PC-3 (cell line): Measurements from ENCODE around the gene NR3C1.

Experiments
- EZH2 ChIP-seq: fragments of 300-600 bp; sonication (generic); IDR thresholded peaks from one replicate; pipeline ENCODE4 v1.6.1; 2017; ENCODE audit warnings: antibody characterized with exemption, mild to moderate bottlenecking, low read length; ENCODE audit not compliant: unreplicated experiment
- TF ChIP-seq, protein P1 (sequence below): fragments of 300-600 bp; sonication (generic); conservative IDR thresholded peaks from 2 replicates; pipeline ENCODE4 v1.5.1; 2017; ENCODE audit warnings: antibody characterized with exemption, low read depth, mild to moderate bottlenecking, low read length

DNA sequence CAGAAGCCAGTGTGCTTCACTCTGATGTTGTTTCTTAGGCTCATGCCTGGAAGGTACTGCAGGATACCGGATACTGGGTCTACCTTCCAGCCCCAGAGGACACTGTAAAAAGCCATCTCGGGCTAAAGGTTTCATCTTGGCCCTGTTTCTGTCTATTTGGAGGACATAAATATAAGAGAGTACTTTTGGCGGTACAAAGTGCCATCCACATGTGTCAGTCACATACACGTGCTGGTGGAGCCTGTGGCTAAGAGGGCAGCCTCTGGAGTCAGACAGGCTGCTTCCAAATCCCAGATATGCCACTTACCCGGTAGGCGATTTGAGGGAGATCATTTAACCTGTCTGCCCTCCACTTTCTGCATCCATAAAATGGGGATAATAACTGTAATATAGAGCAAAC, 160.4 kb downstream of the NR3C1 start:
- TF ChIP-seq, protein P1, sequence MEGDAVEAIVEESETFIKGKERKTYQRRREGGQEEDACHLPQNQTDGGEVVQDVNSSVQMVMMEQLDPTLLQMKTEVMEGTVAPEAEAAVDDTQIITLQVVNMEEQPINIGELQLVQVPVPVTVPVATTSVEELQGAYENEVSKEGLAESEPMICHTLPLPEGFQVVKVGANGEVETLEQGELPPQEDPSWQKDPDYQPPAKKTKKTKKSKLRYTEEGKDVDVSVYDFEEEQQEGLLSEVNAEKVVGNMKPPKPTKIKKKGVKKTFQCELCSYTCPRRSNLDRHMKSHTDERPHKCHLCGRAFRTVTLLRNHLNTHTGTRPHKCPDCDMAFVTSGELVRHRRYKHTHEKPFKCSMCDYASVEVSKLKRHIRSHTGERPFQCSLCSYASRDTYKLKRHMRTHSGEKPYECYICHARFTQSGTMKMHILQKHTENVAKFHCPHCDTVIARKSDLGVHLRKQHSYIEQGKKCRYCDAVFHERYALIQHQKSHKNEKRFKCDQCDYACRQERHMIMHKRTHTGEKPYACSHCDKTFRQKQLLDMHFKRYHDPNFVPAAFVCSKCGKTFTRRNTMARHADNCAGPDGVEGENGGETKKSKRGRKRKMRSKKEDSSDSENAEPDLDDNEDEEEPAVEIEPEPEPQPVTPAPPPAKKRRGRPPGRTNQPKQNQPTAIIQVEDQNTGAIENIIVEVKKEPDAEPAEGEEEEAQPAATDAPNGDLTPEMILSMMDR: no peak
- no peak for TF ChIP-seq EZH2
